OCI-LY7 (cell line): ENCODE data around the gene TPM4. TPM values are rescaled to one million over a fixed set of nuclear protein-coding genes. Genes with fewer than 3 reads are reported as not detected.

Experiments
- BruUV-seq: library from RNA; stranded (reverse); fragments of 400-500 nt; replicated peaks from 2 replicates; lab custom pipeline; 2021; lab: Mats Ljungman, UMichigan
- CTCF ChIA-PET: fragments of 300-600 bp; sonication (Branson Sonifier 250); formaldehyde crosslinking; loops from one replicate; lab custom pipeline; 2022; ENCODE audit warnings: antibody characterized with exemption; ENCODE audit not compliant: unreplicated experiment; lab: Charles Lee
- POLR2A ChIA-PET: fragments of 300-600 bp; sonication (Branson Sonifier 250); formaldehyde crosslinking; loops from one replicate; lab custom pipeline; 2022; ENCODE audit warnings: antibody characterized with exemption; lab: Charles Lee
- DNase-seq: peaks from one replicate; pipeline ENCODE4 v3.0.0-alpha.2; 2015; ENCODE audit warnings: low spot score
- H2AFZ ChIP-seq: fragments of 200-600 bp; sonication (generic), shearing (Covaris generic); 2 replicates; pipeline ENCODE4 v1.6.1; 2014; ENCODE audit warnings: mild to moderate bottlenecking, antibody characterized with exemption, low read length, moderate library complexity
- H3K27ac ChIP-seq: fragments of 200-600 bp; sonication (generic); 2 replicates; pipeline ENCODE4 v1.5.1; 2014; ENCODE audit warnings: mixed run types, low read depth, mild to moderate bottlenecking, moderate library complexity, low read length, inconsistent platforms; ENCODE audit not compliant: poor library complexity, severe bottlenecking
- H3K36me3 ChIP-seq: fragments of 200-600 bp; sonication (generic); 2 replicates; pipeline ENCODE4 v1.6.1; 2014; ENCODE audit warnings: mild to moderate bottlenecking, antibody characterized with exemption, low read length, moderate library complexity, mixed read lengths; ENCODE audit not compliant: insufficient read depth
- H3K4me1 ChIP-seq: fragments of 200-600 bp; sonication (generic); 2 replicates; pipeline ENCODE4 v1.5.1; 2014; ENCODE audit warnings: mild to moderate bottlenecking, low read length; ENCODE audit not compliant: insufficient read depth, poor library complexity, severe bottlenecking
- H3K4me2 ChIP-seq: fragments of 200-600 bp; sonication (generic); 2 replicates; pipeline ENCODE4 v1.6.1; 2014; ENCODE audit warnings: mild to moderate bottlenecking, low read length
- H3K4me3 ChIP-seq: fragments of 200-600 bp; sonication (generic); 2 replicates; pipeline ENCODE4 v1.5.1; 2014; ENCODE audit warnings: mild to moderate bottlenecking, low read depth, low read length; ENCODE audit not compliant: poor library complexity, severe bottlenecking
- H3K79me2 ChIP-seq: fragments of 200-600 bp; sonication (generic); 2 replicates; pipeline ENCODE4 v1.6.1; 2016; ENCODE audit warnings: low read depth, mild to moderate bottlenecking, low read length, moderate library complexity, mixed read lengths; ENCODE audit not compliant: insufficient read depth
- H3K9me2 ChIP-seq: fragments of 200-600 bp; sonication (generic); 2 replicates; pipeline ENCODE4 v1.6.1; 2016; ENCODE audit warnings: mild to moderate bottlenecking, low read length, mixed read lengths; ENCODE audit not compliant: insufficient read depth
- H3K9me3 ChIP-seq: fragments of 200-600 bp; sonication (generic); 2 replicates; pipeline ENCODE4 v1.6.1; 2014; ENCODE audit warnings: mild to moderate bottlenecking, mixed run types, low read length, mixed read lengths
- H4K20me1 ChIP-seq: fragments of 200-600 bp; sonication (generic); 2 replicates; pipeline ENCODE4 v1.6.1; 2014; ENCODE audit warnings: mild to moderate bottlenecking, antibody characterized with exemption, low read length, moderate library complexity, mixed read lengths; ENCODE audit not compliant: insufficient read depth
- EZH2phosphoT487 ChIP-seq: fragments of 200-600 bp; sonication (generic); IDR thresholded peaks from 2 replicates; pipeline ENCODE4 v1.6.1; 2018; ENCODE audit warnings: low read depth, borderline replicate concordance, mild to moderate bottlenecking, mixed run types, antibody characterized with exemption, low read length, moderate library complexity, mixed read lengths
- intact Hi-C: fragments of 100-400 bp; cut with micrococcal nuclease; formaldehyde crosslinking; loops from one replicate; pipeline ENCODE4 v1.10.0; 2022; ENCODE audit not compliant: unreplicated experiment
- total RNA-seq, 2 experiments: library from RNA; depleted of rRNA in 1 of 2; stranded (reverse); fragments of >200 nt in 1 of 2; shearing (Covaris generic) in 1 of 2; gene quantifications; 2 replicates each; pipeline ENCODE4 v1.2.3, GENCODE V29; 2014 to 2022
- TF ChIP-seq, protein P1 (sequence below): fragments of 200-600 bp; sonication (generic); conservative IDR thresholded peaks from 2 replicates; pipeline ENCODE4 v1.5.1; 2014; ENCODE audit warnings: mild to moderate bottlenecking, antibody characterized with exemption, low read length, moderate library complexity, mixed read lengths

The TPM4 gene
- total RNA-seq, 2 experiments from 2014 or later = 98.1 to 111 TPM

DNA sequence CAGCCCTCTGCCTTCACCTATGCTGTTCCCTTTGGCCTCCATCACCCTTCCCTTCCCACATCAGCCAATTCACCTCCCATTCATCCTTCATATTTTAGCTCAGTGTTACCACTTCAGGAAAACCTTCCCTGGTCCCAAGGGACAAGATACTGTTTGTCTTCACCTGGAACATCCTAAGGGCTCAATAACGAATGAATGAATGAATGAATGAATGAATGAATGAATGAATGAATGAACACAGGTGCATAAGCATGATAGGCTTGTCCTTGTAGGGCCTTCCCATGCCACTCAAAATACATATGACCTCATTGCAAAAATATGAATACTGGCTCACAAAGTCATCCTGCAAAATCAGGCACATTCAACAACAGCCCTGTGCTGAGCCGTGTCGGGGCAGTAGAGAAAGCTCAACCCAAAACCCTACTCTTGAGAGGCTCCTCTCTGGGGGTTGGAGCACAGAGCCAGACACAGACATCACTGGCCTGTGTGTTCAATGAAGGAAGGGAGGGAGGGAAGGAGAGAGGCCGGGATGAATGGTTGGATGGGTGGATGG lies 33.7 kb upstream of the TPM4 start:
- CTCF ChIA-PET = interaction anchor here (1.6 kb wide), 1 partner anchor 143 kb away, joined by 4 read pairs; no protein-coding TSS in a partner anchor
- H3K36me3 ChIP-seq = no peaks in the 10 kb centered on the region
- intact Hi-C loops = no loop called here

DNA sequence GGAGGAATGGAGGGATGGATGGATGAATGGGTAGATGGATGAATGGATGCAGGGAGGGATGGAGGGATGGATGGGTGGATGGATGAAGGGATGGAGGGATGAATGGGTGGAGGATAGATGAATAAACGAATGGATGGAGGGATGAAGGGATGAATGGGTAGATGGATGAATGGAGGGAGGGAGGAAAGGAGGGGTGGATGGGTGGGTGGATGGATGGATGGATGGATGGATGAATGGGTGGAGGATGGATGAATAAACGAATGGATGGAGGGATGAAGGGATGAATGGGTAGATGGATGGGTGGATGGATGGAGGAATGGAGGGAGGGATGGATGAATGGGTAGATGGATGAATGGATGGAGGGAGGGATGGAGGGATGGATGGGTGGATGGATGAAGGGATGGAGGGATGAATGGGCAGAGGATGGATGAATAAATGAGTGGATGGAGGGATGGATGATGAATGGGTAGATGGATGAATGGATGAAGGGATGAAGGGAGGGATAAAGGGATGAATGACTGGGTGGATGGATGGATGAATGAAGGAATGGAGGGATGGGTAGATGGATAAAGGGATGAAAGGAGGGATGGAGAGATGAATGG lies 33.0 kb upstream of the TPM4 start:
- H4K20me1 ChIP-seq = no peaks in the 10 kb centered on the region
- H3K9me2 ChIP-seq = no peaks in the 10 kb centered on the region
- H3K4me3 ChIP-seq = no peak overlapping the region
- no peaks in the 10 kb centered on the region for H3K36me3 ChIP-seq
- no peak overlapping the region for H3K4me2 ChIP-seq
- H3K9me3 ChIP-seq = no peaks in the 10 kb centered on the region
- H2AFZ ChIP-seq = no peak overlapping the region
- no peak for DNase-seq
- POLR2A ChIA-PET = no interaction called here
- intact Hi-C loops = no loop called here
- CTCF ChIA-PET = no interaction called here
- H3K27ac ChIP-seq = no peak overlapping the region
- H3K4me1 ChIP-seq = no peaks in the 10 kb centered on the region
- no peaks in the 10 kb centered on the region for H3K79me2 ChIP-seq
- BruUV-seq = no TSS peak
- TF ChIP-seq, protein P1, sequence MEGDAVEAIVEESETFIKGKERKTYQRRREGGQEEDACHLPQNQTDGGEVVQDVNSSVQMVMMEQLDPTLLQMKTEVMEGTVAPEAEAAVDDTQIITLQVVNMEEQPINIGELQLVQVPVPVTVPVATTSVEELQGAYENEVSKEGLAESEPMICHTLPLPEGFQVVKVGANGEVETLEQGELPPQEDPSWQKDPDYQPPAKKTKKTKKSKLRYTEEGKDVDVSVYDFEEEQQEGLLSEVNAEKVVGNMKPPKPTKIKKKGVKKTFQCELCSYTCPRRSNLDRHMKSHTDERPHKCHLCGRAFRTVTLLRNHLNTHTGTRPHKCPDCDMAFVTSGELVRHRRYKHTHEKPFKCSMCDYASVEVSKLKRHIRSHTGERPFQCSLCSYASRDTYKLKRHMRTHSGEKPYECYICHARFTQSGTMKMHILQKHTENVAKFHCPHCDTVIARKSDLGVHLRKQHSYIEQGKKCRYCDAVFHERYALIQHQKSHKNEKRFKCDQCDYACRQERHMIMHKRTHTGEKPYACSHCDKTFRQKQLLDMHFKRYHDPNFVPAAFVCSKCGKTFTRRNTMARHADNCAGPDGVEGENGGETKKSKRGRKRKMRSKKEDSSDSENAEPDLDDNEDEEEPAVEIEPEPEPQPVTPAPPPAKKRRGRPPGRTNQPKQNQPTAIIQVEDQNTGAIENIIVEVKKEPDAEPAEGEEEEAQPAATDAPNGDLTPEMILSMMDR = no peak
- TF ChIP-seq EZH2phosphoT487 = no peak

More for the DNA sequence above, 33.7 kb upstream of the TPM4 start:
- no peak overlapping the region for H3K4me2 ChIP-seq
- no peak overlapping the region for H2AFZ ChIP-seq
- no peaks in the 10 kb centered on the region for H3K9me3 ChIP-seq
- POLR2A ChIA-PET = no interaction called here
- H3K4me1 ChIP-seq = no peaks in the 10 kb centered on the region
- no peaks in the 10 kb centered on the region for H4K20me1 ChIP-seq
- DNase-seq = no peak
- H3K79me2 ChIP-seq = no peaks in the 10 kb centered on the region
- H3K4me3 ChIP-seq = no peak overlapping the region
- BruUV-seq = no TSS peak
- H3K27ac ChIP-seq = no peak overlapping the region
- H3K9me2 ChIP-seq = no peaks in the 10 kb centered on the region
- TF ChIP-seq, protein P1 = no peak
- TF ChIP-seq EZH2phosphoT487 = no peak

DNA sequence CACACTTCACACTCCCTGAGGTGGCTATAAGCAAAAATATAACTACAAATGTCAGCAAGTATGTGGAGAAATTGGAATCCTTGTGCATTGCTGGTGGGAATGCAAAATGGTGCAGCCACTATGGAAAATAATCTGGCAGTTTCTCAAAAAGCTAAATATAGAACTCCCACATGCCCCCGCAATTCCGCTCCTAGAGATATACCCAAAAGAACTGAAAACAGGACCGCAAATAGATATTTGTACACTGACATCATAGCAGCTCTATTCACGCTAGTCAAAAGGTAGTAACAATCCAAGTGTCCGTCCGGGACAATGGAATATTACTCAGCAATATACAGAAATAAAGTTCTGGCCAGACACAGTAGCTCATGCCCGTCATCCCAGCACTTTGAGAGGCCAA lies 31.5 kb upstream of the TPM4 start:
- Histone ChIP-seq H3K4me2 (no peak overlapping the region), H3K4me1 (no peaks in the 10 kb centered on the region), H3K36me3 (no peaks in the 10 kb centered on the region), H3K79me2 (no peaks in the 10 kb centered on the region), H2AFZ (no peak overlapping the region), H3K27ac (no peak overlapping the region), H3K9me2 (no peaks in the 10 kb centered on the region), H3K4me3 (no peak overlapping the region), H3K9me3 (no peaks in the 10 kb centered on the region), H4K20me1 (no peaks in the 10 kb centered on the region)
- intact Hi-C loops = no loop called here
- CTCF ChIA-PET = no interaction called here
- no TSS peak for BruUV-seq
- no peak for DNase-seq
- TF ChIP-seq, protein P1 = no peak
- TF ChIP-seq EZH2phosphoT487 = no peak
- POLR2A ChIA-PET = no interaction called here
